NT2/D1 (cell line): ENCODE results near the gene MX2.

Experiments
- DNase-seq: peaks from one replicate; pipeline ENCODE4 v3.0.0-alpha.2; 2011; ENCODE audit warnings: low read depth, low spot score
- H3K27me3 ChIP-seq: 2 replicates; pipeline ENCODE4 v1.6.0; 2011; ENCODE audit warnings: mild to moderate bottlenecking; ENCODE audit not compliant: insufficient read length, insufficient read depth
- H3K36me3 ChIP-seq: 2 replicates; pipeline ENCODE4 v1.6.1; 2011; ENCODE audit warnings: mild to moderate bottlenecking, low read length, mixed read lengths; ENCODE audit not compliant: insufficient read depth, insufficient read length
- H3K4me1 ChIP-seq: 2 replicates; pipeline ENCODE4 v1.5.1; 2011; ENCODE audit not compliant: insufficient read depth, insufficient read length
- H3K4me3 ChIP-seq: 2 replicates; pipeline ENCODE4 v1.5.1; 2011; ENCODE audit warnings: low read depth; ENCODE audit not compliant: insufficient read length
- H3K9ac ChIP-seq: 2 replicates; pipeline ENCODE4 v1.6.0; 2011; ENCODE audit warnings: low read depth; ENCODE audit not compliant: insufficient read length
- H3K9me3 ChIP-seq: 2 replicates; pipeline ENCODE4 v1.5.1; 2011; ENCODE audit warnings: mild to moderate bottlenecking, low read length; ENCODE audit not compliant: insufficient read depth
- SUZ12 ChIP-seq: IDR thresholded peaks from 2 replicates; pipeline ENCODE4 v1.6.1; 2011; ENCODE audit not compliant: insufficient read length, insufficient read depth; ENCODE audit errors: extremely low read depth
- YY1 ChIP-seq: IDR thresholded peaks from 2 replicates; pipeline ENCODE4 v1.6.1; 2011; ENCODE audit not compliant: insufficient read length, insufficient read depth
- ZNF274 ChIP-seq: IDR thresholded peaks from 2 replicates; pipeline ENCODE4 v1.6.1; 2011; ENCODE audit warnings: mild to moderate bottlenecking, low read depth, low read length

MX2 gene

GRCh38 chr21:41318218-41318617, 43.6 kb upstream of the MX2 start:
- H3K9me3 ChIP-seq: no peaks in the 10 kb centered on the region
- H3K27me3 ChIP-seq: peaks cover 43% of the 10 kb centered on the region
- no peak overlapping the region for H3K4me3 ChIP-seq
- TF ChIP-seq YY1 (no peak), ZNF274 (no peak), SUZ12 (no peak)
- H3K4me1 ChIP-seq: peaks cover 14% of the 10 kb centered on the region
- DNase-seq: no peak
- H3K9ac ChIP-seq: no peak overlapping the region
- H3K36me3 ChIP-seq: no peaks in the 10 kb centered on the region

- no peak for DNase-seq
- TF ChIP-seq ZNF274 (no peak), SUZ12 (no peak), YY1 (no peak)
- Histone ChIP-seq H3K4me1 (peaks cover 14% of the 10 kb centered on the region), H3K9me3 (no peaks in the 10 kb centered on the region), H3K27me3 (peaks cover 43% of the 10 kb centered on the region), H3K36me3 (no peaks in the 10 kb centered on the region), H3K4me3 (no peak overlapping the region), H3K9ac (no peak overlapping the region)
These were observed 42.6 kb upstream of the MX2 start for GRCh38 chr21:41319273-41319672.

GRCh38 chr21:41321211-41321907, 40.5 kb upstream of the MX2 start:
- Histone ChIP-seq H3K9me3 (no peaks in the 10 kb centered on the region), H3K27me3 (peaks cover 25% of the 10 kb centered on the region), H3K4me1 (peaks cover 14% of the 10 kb centered on the region), H3K4me3 (no peak overlapping the region), H3K36me3 (no peaks in the 10 kb centered on the region), H3K9ac (no peak overlapping the region)
- no peak for TF ChIP-seq ZNF274
- DNase-seq: no peak

GRCh38 chr21:41321908-41322495, 39.8 kb upstream of the MX2 start:
- H3K9ac ChIP-seq: no peak overlapping the region
- no peak for DNase-seq
- H3K4me3 ChIP-seq: no peak overlapping the region
- H3K27me3 ChIP-seq: peaks cover 19% of the 10 kb centered on the region
- H3K9me3 ChIP-seq: no peaks in the 10 kb centered on the region
- H3K4me1 ChIP-seq: peaks cover 14% of the 10 kb centered on the region
- TF ChIP-seq SUZ12 (no peak), YY1 (no peak), ZNF274 (no peak)
- no peaks in the 10 kb centered on the region for H3K36me3 ChIP-seq

GRCh38 chr21:41322496-41323382, 39.1 kb upstream of the MX2 start:
- no peak for DNase-seq
- TF ChIP-seq YY1 (no peak), ZNF274 (no peak), SUZ12 (no peak)
- Histone ChIP-seq H3K27me3 (peaks cover 12% of the 10 kb centered on the region), H3K36me3 (no peaks in the 10 kb centered on the region), H3K4me3 (no peak overlapping the region), H3K4me1 (peaks cover 11% of the 10 kb centered on the region), H3K9ac (no peak overlapping the region), H3K9me3 (no peaks in the 10 kb centered on the region)

GRCh38 chr21:41325138-41325912, 36.5 kb upstream of the MX2 start:
- H3K36me3 ChIP-seq: no peaks in the 10 kb centered on the region
- peaks cover 8% of the 10 kb centered on the region for H3K4me1 ChIP-seq
- no peak for DNase-seq
- TF ChIP-seq ZNF274: no peak
- TF ChIP-seq SUZ12: no peak
- no peak for TF ChIP-seq YY1
- H3K9me3 ChIP-seq: no peaks in the 10 kb centered on the region
- H3K4me3 ChIP-seq: no peak overlapping the region
- H3K27me3 ChIP-seq: no peaks in the 10 kb centered on the region
- H3K9ac ChIP-seq: no peak overlapping the region

- H3K4me3 ChIP-seq: no peak overlapping the region
- H3K36me3 ChIP-seq: no peaks in the 10 kb centered on the region
- no peaks in the 10 kb centered on the region for H3K27me3 ChIP-seq
- peaks cover under 1% of the 10 kb centered on the region; the same call in 1 of the 2 replicates for H3K9me3 ChIP-seq
- H3K4me1 ChIP-seq: peaks cover 8% of the 10 kb centered on the region
- TF ChIP-seq YY1 (no peak), ZNF274 (no peak), SUZ12 (no peak)
- no peak overlapping the region for H3K9ac ChIP-seq
- no peak for DNase-seq
These were observed 35.3 kb upstream of the MX2 start for GRCh38 chr21:41326414-41327080.
